K562 (cell line): ENCODE results near the gene ADIG. TPM values are rescaled to one million over a fixed set of nuclear protein-coding genes. Genes with fewer than 3 reads are reported as not detected.

Experiments used
- ATAC-seq: fragments of 200-7000 bp; cut with Tn5 transposase; 3 replicates; pipeline ENCODE4 v1.9.1; 2020; ENCODE audit warnings: moderate library complexity
- BruUV-seq: library from RNA; stranded (reverse); fragments of 400-500 nt; replicated peaks from 2 replicates; lab custom pipeline; 2021; lab: Mats Ljungman, UMichigan
- CTCF ChIA-PET: fragments of 300-600 bp; formaldehyde crosslinking; extraction: SDS; loops from one replicate; lab custom pipeline; 2021; ENCODE audit warnings: low intra/inter-chr PET ratio; lab: Yijun Ruan, JAX
- POLR2A ChIA-PET: fragments of 300-600, 350-650 bp; sonication (Branson Sonifier 250); formaldehyde crosslinking; extraction: SDS; loops from one replicate; lab custom pipeline; 2021; ENCODE audit warnings: antibody characterized with exemption, inconsistent platforms; lab: Yijun Ruan, JAX
- DNase-seq, 4 experiments: peaks; one replicate each; pipeline versions ENCODE4 v3.0.0 to v3.0.0-alpha.2; 2011 to 2018; ENCODE audit warnings: low spot score in 3 of 4, mixed read lengths in 3 of 4; ENCODE audit errors: extremely low read depth in 1 of 4
- FAIRE-seq: peaks from 2 replicates; lab custom pipeline; 2011; peaks lifted over from hg19 to GRCh38; lab: Jason Lieb, UNC
- H2AFZ ChIP-seq: 2 replicates; pipeline ENCODE4 v1.6.0; 2011; ENCODE audit warnings: low read depth, low read length, control low read depth, inconsistent platforms
- H3K27ac ChIP-seq: fragments of 200-600 bp; 3 replicates; pipeline ENCODE4 v1.8.0; 2011; ENCODE audit warnings: low read depth, mild to moderate bottlenecking, control low read depth, inconsistent platforms, low read length, moderate library complexity, mixed read lengths; ENCODE audit errors: extremely low read depth
- H3K27me3 ChIP-seq, 2 experiments: fragments of 300-600 bp in 1 of 2; 2 replicates in 1 of 2; 3 replicates in 1 of 2; pipeline versions ENCODE4 v1.6.0 to v1.8.0; 2011; ENCODE audit warnings: inconsistent platforms in 2 of 2, low read length in 2 of 2, mild to moderate bottlenecking in 1 of 2, mixed read lengths in 1 of 2, moderate library complexity in 1 of 2; ENCODE audit not compliant: control insufficient read depth in 2 of 2, insufficient read depth in 2 of 2
- H3K36me3 ChIP-seq: fragments of 300-600 bp; 3 replicates; pipeline ENCODE4 v1.8.0; 2011; ENCODE audit warnings: mild to moderate bottlenecking, low read length, inconsistent platforms; ENCODE audit not compliant: control insufficient read depth, insufficient read depth
- H3K4me1 ChIP-seq, 2 experiments: fragments of 200-600 bp in 1 of 2; replicated peaks in 1 of 2; 2 replicates in 1 of 2; 3 replicates in 1 of 2; pipeline versions ENCODE4 v1.5.1 to v1.8.0; 2011; ENCODE audit warnings: inconsistent platforms in 2 of 2, low read length in 2 of 2, mild to moderate bottlenecking in 1 of 2, mixed read lengths in 1 of 2, moderate library complexity in 1 of 2; ENCODE audit not compliant: control insufficient read depth in 2 of 2, insufficient read depth in 2 of 2
- H3K4me2 ChIP-seq: 2 replicates; pipeline ENCODE4 v1.6.1; 2011; ENCODE audit warnings: low read length, control low read depth, inconsistent platforms, mixed read lengths; ENCODE audit not compliant: insufficient read depth
- H3K4me3 ChIP-seq: fragments of 200-600 bp; sonication (generic), shearing (Covaris generic); 2 replicates; pipeline ENCODE4 v1.5.1; 2016; ENCODE audit warnings: control low read depth, inconsistent platforms
- H3K79me2 ChIP-seq: fragments of 200-600 bp; 3 replicates; pipeline ENCODE4 v1.8.0; 2011; ENCODE audit warnings: low read length, inconsistent platforms; ENCODE audit not compliant: control insufficient read depth, insufficient read depth
- H3K9ac ChIP-seq, 2 experiments: 2 replicates each; pipeline versions ENCODE4 v1.6.0 to v1.6.1; 2011; ENCODE audit warnings: low read depth in 2 of 2, low read length in 2 of 2, control low read depth in 1 of 2, inconsistent platforms in 1 of 2, mild to moderate bottlenecking in 1 of 2, mixed read lengths in 1 of 2; ENCODE audit not compliant: insufficient read depth in 1 of 2
- H3K9me1 ChIP-seq: one replicate; pipeline ENCODE4 v1.6.0; 2011; ENCODE audit warnings: inconsistent platforms, mild to moderate bottlenecking, low read length, moderate library complexity; ENCODE audit not compliant: control insufficient read depth, insufficient read depth
- H3K9me3 ChIP-seq: replicated peaks from 2 replicates; pipeline ENCODE4 v1.5.1; 2011; ENCODE audit warnings: low read depth, low read length, inconsistent platforms; ENCODE audit not compliant: control insufficient read depth, insufficient read depth
- H4K20me1 ChIP-seq: replicated peaks from 2 replicates; pipeline ENCODE4 v1.6.1; 2011; ENCODE audit warnings: low read length, inconsistent platforms, mixed read lengths; ENCODE audit not compliant: control insufficient read depth, insufficient read depth
- CHD4 ChIP-seq: fragments of 200-600 bp; sonication (generic); IDR thresholded peaks from 3 replicates; pipeline ENCODE4 v1.6.1; 2012; ENCODE audit warnings: low read depth, mild to moderate bottlenecking, mixed read lengths, low read length, inconsistent platforms; ENCODE audit not compliant: insufficient read depth, insufficient replicate concordance, poor library complexity, severe bottlenecking
- CREB3L1 ChIP-seq: fragments of 450-650 bp; IDR thresholded peaks from 2 replicates; pipeline ENCODE4 v1.6.1; 2014; ENCODE audit warnings: low read depth, mild to moderate bottlenecking, moderate library complexity, borderline replicate concordance
- ERF ChIP-seq: fragments of 450-650 bp; formaldehyde crosslinking; IDR thresholded peaks from 2 replicates; pipeline ENCODE4 v1.4.0; 2020; ENCODE audit warnings: mild to moderate bottlenecking, mixed read lengths
- EZH2 ChIP-seq: IDR thresholded peaks from 2 replicates; pipeline ENCODE4 v1.6.1; 2012; ENCODE audit warnings: low read depth, mild to moderate bottlenecking, inconsistent platforms, low read length, borderline replicate concordance
- GTF2B ChIP-seq: IDR thresholded peaks from 2 replicates; pipeline ENCODE4 v1.6.1; 2011; ENCODE audit not compliant: insufficient read length; ENCODE audit errors: extremely low read depth
- IFI16 ChIP-seq: fragments of 250-450 bp; sonication (Bioruptor Pico); IDR thresholded peaks from 2 replicates; pipeline ENCODE4 v2.1.2; 2022; ENCODE audit warnings: mild to moderate bottlenecking, inconsistent platforms
- MAFG ChIP-seq: fragments of 450-650 bp; conservative IDR thresholded peaks from 2 replicates; pipeline ENCODE4 v1.6.1; 2016; ENCODE audit warnings: missing genetic modification characterization, missing compliant biosample characterization
- MAZ ChIP-seq, 2 experiments: fragments of 450-650 bp in 1 of 2; sonication (generic) in 1 of 2; formaldehyde crosslinking; IDR thresholded peaks in 1 of 2; conservative IDR thresholded peaks in 1 of 2; 2 replicates each; pipeline versions ENCODE4 v1.4.0 to v1.5.0; 2020; ENCODE audit warnings: mild to moderate bottlenecking in 1 of 2, missing genetic modification reagents in 1 of 2
- MBD1 ChIP-seq: fragments of 250-450 bp; sonication (Bioruptor Pico); IDR thresholded peaks from 2 replicates; pipeline ENCODE4 v1.8.0; 2022; ENCODE audit warnings: inconsistent platforms
- MYC ChIP-seq, 2 experiments: fragments of 250-450 bp in 1 of 2; sonication (Bioruptor Pico) in 1 of 2; IDR thresholded peaks; 2 replicates each; pipeline versions ENCODE4 v1.5.1 to v1.6.1; 2012 to 2021; ENCODE audit warnings: low read depth in 2 of 2, borderline replicate concordance in 1 of 2, improper control_type of control experiment in 1 of 2, low read length in 1 of 2, mild to moderate bottlenecking in 1 of 2, moderate library complexity in 1 of 2
- NUFIP1 ChIP-seq: fragments of 450-650 bp; IDR thresholded peaks from 2 replicates; pipeline ENCODE4 v1.6.1; 2018; ENCODE audit not compliant: partially characterized antibody
- ZBTB9 ChIP-seq: fragments of 450-650 bp; formaldehyde crosslinking; IDR thresholded peaks from 2 replicates; pipeline ENCODE4 v1.4.0; 2020; ENCODE audit warnings: mild to moderate bottlenecking, moderate library complexity
- ZKSCAN8 ChIP-seq: fragments of 200-800 bp; sonication (Bioruptor generic); IDR thresholded peaks from 2 replicates; pipeline ENCODE4 v1.6.1; 2016; ENCODE audit warnings: missing genetic modification characterization, missing compliant biosample characterization
- ZNF212 ChIP-seq: fragments of 450-650 bp; formaldehyde crosslinking; IDR thresholded peaks from 2 replicates; pipeline ENCODE4 v1.4.0; 2020; ENCODE audit warnings: mild to moderate bottlenecking
- ZNF655 ChIP-seq: fragments of 250-450 bp; sonication (Bioruptor Pico); IDR thresholded peaks from 2 replicates; pipeline ENCODE4 v1.5.0; 2021
- ZZZ3 ChIP-seq: fragments of 450-650 bp; IDR thresholded peaks from 2 replicates; pipeline ENCODE4 v1.6.1; 2016; ENCODE audit warnings: antibody characterized with exemption, mild to moderate bottlenecking, moderate library complexity
- WGBS: fragments of 100-300 bp; shearing (Covaris generic); methylation state at CpG from one replicate; pipeline ENCODE4 v1.1.6; 2016; ENCODE audit warnings: low coverage, mixed read lengths; ENCODE audit not compliant: insufficient coverage; ENCODE audit errors: missing lambda C conversion rate; 5-methylcytosine and 5-hydroxymethylcytosine counted together
- in situ Hi-C: fragments of 300-500 bp; cut with MboI; formaldehyde crosslinking; loops from 4 replicates; pipeline ENCODE4 v1.15.0; 2018; ENCODE audit warnings: inconsistent platforms, mixed read lengths
- intact Hi-C: fragments of 100-400 bp; cut with micrococcal nuclease; formaldehyde crosslinking; loops from 2 replicates; pipeline ENCODE4 v1.14.2; 2022
- polyA plus RNA-seq, 8 experiments: library from polyadenylated mRNA; depleted of rRNA in 4 of 8; stranded (reverse) in 5 of 8; unstranded in 3 of 8; fragments of >200 nt; fragmentation: Nextera tagmentation in 2 of 8; fragmentation: Illumina TruSeq in 1 of 8; extraction: Ambion mirVana in 2 of 8; extraction: Trizol in 1 of 8; gene quantifications; 2 replicates each; pipeline versions ENCODE4 v1.2.1 to v1.2.3, GENCODE V29; 2011 to 2014; ENCODE audit warnings: inconsistent platforms in 1 of 8, missing spikeins in 1 of 8
- total RNA-seq, 7 experiments: library from RNA; depleted of rRNA in 6 of 7; stranded (reverse); fragments of >200 nt in 6 of 7; fragmentation: Illumina TruSeq in 2 of 7; extraction: Trizol in 2 of 7; gene quantifications; 2 replicates each; pipeline versions ENCODE4 v1.2.1 to v1.2.3, GENCODE V29; 2011 to 2021; ENCODE audit warnings: low replicate concordance in 1 of 7

Gene ADIG
- total and polyA plus RNA-seq, 9 of the 15 experiments (the other 6 are each of a cell fraction or from before 2014, with no cell fraction given): not detected

GRCh38 chr20:38589351-38589750 is 8.4 kb downstream of the ADIG start:
- Histone ChIP-seq H3K36me3 (no peaks in the 10 kb centered on the region), H2AFZ (no peak overlapping the region), H4K20me1 (no peaks in the 10 kb centered on the region), H3K4me2 (no peak overlapping the region), H3K27me3 (peaks cover 27 to 63% of the 10 kb centered on the region in 2 experiments; a peak in 4 of 5 replicates), H3K4me3 (no peak overlapping the region), H3K27ac (no peak overlapping the region), H3K9me1 (no peaks in the 10 kb centered on the region), H3K79me2 (no peaks in the 10 kb centered on the region), H3K4me1 (peaks cover 0 to 5% of the 10 kb centered on the region in 2 experiments; a peak in 3 of 5 replicates), H3K9me3 (no peaks in the 10 kb centered on the region), H3K9ac (no peak overlapping the region)
- 2% methylated on average over 4 of the region's 4 CpGs for WGBS
- in situ Hi-C loops: no loop called here
- no TSS peak for BruUV-seq
- FAIRE-seq (no peak), ATAC-seq (no peak), DNase-seq (no peak)
- ChIA-PET POLR2A (interaction anchor here (1.0 to 1.5 kb wide), 2 partner anchors 10 to 23 kb away, joined by 4 read pairs; no protein-coding TSS in a partner anchor), CTCF (no interaction called here)
- intact Hi-C loops: no loop called here
- TF ChIP-seq GTF2B: no peak
- no peak for TF ChIP-seq MAZ (CRISPR knock-in tag; conservative IDR thresholded peaks at IDR 0.05 in 1 of 2, IDR thresholded peaks at IDR 0.05 in 1 of 2)
- TF ChIP-seq ZBTB9 (CRISPR knock-in tag): no peak
- TF ChIP-seq MYC (IDR thresholded peaks at IDR 0.05; ENCODE audit: low read depth, low read length): no peak
- no peak for TF ChIP-seq MYC (CRISPR knock-in tag; IDR thresholded peaks at IDR 0.05; ENCODE audit: borderline replicate concordance, low read depth)
- TF ChIP-seq MBD1 (CRISPR knock-in tag): no peak
- TF ChIP-seq ZZZ3: no peak
- TF ChIP-seq ZNF655: no peak
- no peak for TF ChIP-seq IFI16 (CRISPR knock-in tag)
- TF ChIP-seq ERF (CRISPR knock-in tag): no peak
- no peak for TF ChIP-seq NUFIP1
- no peak for TF ChIP-seq CHD4
- no peak for TF ChIP-seq ZKSCAN8
- TF ChIP-seq EZH2: no peak
- TF ChIP-seq MAFG: no peak
- TF ChIP-seq ZNF212 (CRISPR knock-in tag): no peak
- no peak for TF ChIP-seq CREB3L1
